ENCODE measurements around the gene CALHM4.

The CALHM4 gene

DNA sequence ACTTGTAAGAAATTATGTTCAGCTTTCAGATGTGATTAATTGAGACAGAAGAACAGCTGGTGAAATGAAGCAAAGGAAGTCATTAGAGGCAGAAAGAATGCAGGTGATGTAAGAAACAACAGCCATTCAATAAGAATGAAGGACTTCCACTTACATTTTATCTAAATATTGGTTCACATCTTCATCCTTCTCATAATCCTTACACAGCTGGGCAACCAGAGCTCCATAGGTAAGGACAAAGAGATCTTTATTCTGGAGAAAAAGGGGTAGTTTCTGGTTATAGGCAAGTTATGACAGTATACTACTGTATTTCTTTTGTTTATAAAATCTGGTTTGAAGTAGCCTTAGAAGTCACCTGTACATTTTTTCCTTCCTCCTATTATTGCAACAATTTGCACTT, 10.4 kb upstream of the CALHM4 start:
- DNase-seq = no peak

DNA sequence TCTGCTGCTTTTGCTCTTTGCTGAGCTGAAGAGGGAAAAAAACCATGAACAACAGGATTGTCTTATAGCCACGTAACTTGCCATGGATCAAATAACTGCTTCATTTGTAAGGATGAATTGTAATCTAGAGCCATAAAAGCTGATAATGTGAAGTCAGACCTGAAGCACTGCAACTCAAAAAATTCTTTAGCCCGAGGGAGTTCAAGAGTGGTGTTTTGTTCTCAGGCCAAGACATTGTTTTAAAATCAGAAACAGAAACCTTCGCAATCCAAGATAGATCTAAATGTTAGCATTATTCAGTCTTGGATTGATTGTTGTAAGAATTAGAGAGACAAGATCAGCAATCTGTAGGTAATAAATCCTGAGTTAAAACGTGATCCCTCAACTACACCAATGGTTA, 7.9 kb upstream of the CALHM4 start, which contains the start of gene TRAPPC3L:
Gene TRAPPC3L (minus strand): TSS at position 34 of the 400 bp plus-strand sequence. CDS start 170 bp downstream, outside the sequence.
- no peak for DNase-seq

GRCh38 chr6:116547358-116547757, 6.2 kb upstream of the CALHM4 start:
- DNase-seq = no peak

DNA sequence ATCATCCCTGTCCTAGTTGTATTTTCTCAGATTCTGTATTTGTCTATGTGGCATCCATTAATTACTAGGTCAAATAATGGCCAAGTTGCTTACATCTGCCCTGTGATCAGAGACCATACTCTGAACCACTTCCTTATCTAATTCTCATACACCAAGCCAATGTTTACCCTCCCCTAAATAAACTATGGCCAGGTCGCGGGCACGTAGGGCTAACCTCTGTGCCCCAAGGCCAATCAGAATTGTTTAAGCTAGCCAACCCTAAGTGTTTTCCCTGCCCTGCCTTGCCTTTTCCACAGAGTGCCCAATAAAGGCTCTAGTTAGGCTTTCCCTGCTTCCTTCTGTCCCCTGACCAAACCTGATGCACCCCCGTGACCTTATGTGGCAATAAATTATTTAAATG, 2.8 kb upstream of the CALHM4 start:
- no peak for DNase-seq

GRCh38 chr6:116556065-116556464, 2.5 kb downstream of the CALHM4 start:
- no peak for DNase-seq

DNA sequence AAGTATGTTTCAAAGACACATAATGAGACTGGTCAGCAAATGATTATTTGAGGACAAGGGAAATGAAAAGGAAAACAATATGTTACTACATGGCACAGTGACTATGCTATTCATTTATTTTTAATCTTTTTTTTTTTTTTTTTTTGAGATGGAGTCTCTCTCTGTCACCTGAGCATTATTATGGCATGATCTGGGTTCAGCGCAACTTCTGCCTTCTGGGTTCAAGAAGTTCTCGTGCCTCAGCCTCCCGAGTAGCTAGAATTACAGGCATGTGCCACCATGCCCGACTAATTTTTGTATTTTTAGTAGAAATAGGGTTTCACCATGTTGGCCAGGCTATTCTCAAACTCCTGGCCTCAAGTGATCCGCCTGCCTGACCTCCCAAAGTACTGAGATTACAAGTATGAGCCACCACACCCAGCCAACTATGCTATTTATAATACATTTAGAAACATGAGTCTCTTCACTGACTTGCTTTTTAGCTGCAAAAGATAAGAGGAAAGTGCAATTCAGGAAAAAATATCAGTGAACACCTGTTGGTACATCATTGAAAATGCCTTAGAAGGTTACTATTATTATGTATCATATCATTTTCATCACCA, 3.4 kb downstream of the CALHM4 start:
- no peak for DNase-seq

- no peak for DNase-seq
Observed at GRCh38 chr6:116557893-116558292, 4.3 kb downstream of the CALHM4 start.

GRCh38 chr6:116560130-116560529, 6.6 kb downstream of the CALHM4 start:
- DNase-seq = no peak

- peak; percentile 56 for DNase-seq
Observed at GRCh38 chr6:116561377-116562018, 7.9 kb downstream of the CALHM4 start.

GRCh38 chr6:116562019-116562403, 8.5 kb downstream of the CALHM4 start:
- no peak for DNase-seq

DNA sequence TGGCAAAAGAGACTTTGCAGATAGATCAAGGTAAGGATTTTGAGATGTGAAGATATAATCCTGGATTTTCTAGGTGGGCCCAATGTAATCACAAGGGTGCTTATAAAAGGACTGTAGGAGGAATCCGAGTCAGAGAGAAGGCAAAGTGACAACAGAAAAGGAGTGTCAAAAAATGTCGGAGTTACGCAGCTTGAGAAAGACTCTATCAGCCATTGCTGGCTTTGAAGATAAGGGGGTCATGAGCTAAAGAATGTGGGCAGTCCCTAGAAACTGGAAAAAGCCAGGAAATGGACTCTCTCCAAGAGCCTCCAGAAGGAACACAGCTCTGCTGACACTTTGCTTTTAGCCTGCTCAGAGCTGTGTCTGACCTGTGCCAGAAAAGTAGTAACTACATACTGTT, 9.1 kb downstream of the CALHM4 start:
- DNase-seq = no peak

DNA sequence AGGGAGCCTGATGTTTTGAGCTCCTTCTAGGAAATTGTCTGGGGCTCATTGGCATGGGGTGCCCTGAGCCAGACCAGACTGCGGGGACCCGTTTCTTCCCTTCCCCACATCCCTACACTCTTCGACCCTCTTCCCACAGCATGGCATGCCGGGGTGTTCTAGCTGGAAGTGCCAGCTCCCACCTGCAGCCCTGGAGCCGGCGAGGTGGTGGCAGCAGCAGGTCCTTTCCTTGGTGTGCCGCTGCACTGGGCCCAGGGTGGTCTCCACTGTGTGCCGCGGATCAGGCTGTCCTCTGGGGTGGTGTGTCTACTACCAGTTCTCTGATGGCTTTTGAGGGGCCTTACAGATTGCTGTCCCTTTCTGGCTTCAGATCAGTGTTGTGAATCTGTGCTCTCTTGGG, 10.3 kb downstream of the CALHM4 start:
- DNase-seq = no peak

DNA sequence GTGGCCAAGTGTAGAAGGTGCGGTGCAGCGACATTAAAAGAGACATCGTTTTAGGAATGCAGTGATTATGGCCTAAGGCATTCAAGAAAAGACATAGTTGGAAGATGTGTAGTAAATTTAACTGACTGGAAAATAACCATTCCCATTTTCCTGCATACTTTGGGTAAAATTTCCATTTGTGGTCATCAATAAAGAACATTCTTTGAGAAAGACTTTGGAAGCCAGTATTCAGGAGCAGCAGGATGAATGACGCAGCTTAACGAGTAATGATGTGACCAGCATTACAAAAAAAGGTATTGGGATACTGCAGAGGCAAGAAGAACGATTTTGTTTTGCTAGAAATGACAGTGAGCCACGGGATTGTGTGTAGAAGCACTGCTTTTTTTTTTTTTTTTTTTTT, 10.8 kb downstream of the CALHM4 start:
- no peak for DNase-seq

GRCh38 chr6:116564921-116565872, 11.6 kb downstream of the CALHM4 start:
- DNase-seq = peak; percentile 5

GRCh38 chr6:116568111-116568510, 14.6 kb downstream of the CALHM4 start:
- DNase-seq = no peak

- DNase-seq = no peak
Observed at GRCh38 chr6:116568821-116569755, 15.5 kb downstream of the CALHM4 start.

GRCh38 chr6:116570856-116571682, 17.5 kb downstream of the CALHM4 start, which contains the start of gene RWDD1:
TSS of gene RWDD1 (plus strand) at chr6:116571504. CDS start at chr6:116571583, 79 bp downstream.
- DNase-seq = peak; percentile 96

DNA sequence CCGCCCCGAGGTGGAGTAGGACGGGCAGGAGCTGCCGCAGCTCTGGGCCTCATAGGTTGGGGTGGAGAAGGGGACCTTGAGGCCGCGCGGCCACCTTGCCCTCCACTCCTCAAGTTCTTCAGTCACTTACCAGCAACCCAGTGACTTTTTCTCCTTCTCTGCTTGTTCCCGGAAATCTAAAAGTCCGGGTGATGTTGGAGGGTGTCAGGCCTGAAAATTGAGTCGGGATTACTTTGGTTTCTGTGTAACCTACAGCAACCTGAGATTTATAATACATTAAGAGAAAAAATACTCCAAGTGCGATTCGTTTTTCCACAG, 18.1 kb downstream of the CALHM4 start:
- no peak for DNase-seq

DNA sequence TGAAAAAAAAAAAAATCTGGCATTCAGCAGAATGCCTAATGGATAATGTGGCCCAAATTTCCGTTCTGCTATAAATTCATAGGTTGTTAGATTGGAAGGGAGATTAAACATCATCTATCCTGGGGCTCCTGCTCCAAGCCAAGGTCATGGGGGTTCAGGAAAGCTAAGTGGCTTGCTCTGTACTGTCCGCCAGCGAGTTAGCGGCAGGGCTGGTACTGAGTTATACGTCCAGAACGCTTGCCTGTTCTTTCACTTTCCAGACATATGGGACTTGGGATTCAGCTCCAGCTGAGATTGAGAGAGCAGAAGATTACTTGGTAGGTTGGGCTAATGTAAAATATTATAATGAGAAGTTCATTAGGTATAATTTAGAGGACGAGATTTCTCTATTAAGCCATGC, 18.6 kb downstream of the CALHM4 start:
- no peak for DNase-seq

GRCh38 chr6:116575227-116575626, 21.7 kb downstream of the CALHM4 start:
- DNase-seq = no peak

GRCh38 chr6:116577486-116577885, 23.9 kb downstream of the CALHM4 start:
- DNase-seq = no peak

DNA sequence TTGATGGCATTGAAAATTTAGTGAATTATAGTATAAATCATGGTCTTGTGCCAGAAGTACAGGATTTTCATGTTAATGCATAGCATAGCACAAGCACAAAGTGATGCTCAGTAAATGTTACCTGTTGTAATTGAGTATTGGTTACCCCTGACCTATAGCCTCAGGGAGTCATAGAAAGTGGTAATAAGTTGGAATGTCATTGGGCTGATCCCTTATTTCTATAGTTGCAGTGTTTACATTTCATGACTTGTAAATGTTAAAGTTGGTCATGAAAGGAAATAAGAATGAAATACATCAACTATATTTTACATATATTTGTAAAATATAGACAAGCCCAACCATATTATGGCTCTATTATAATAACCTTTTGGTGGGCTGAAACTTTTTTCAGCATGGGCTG, 24.8 kb downstream of the CALHM4 start:
- DNase-seq = no peak
